Measurements from ENCODE around the gene EFCC1.

The EFCC1 gene

GRCh38 chr3:129025691-129026435, 24.8 kb downstream of the EFCC1 start:
- TF ChIP-seq GATA3 (IDR thresholded peaks at IDR 0.05; ENCODE audit: low read depth, low read length) (no peak), GATA2 (IDR thresholded peaks at IDR 0.05; ENCODE audit: low read depth, low read length) (no peak)

- TF ChIP-seq GATA3 (IDR thresholded peaks at IDR 0.05; ENCODE audit: low read depth, low read length) (no peak), GATA2 (IDR thresholded peaks at IDR 0.05; ENCODE audit: low read depth, low read length) (no peak)
Measured at GRCh38 chr3:129026728-129027543, 25.8 kb downstream of the EFCC1 start.

- TF ChIP-seq GATA3 (IDR thresholded peaks at IDR 0.05; ENCODE audit: low read depth, low read length) (no peak), GATA2 (IDR thresholded peaks at IDR 0.05; ENCODE audit: low read depth, low read length) (no peak)
Measured at GRCh38 chr3:129027544-129027880, 26.4 kb downstream of the EFCC1 start.

- no peak for TF ChIP-seq GATA3 (IDR thresholded peaks at IDR 0.05; ENCODE audit: low read depth, low read length)
- TF ChIP-seq GATA2 (IDR thresholded peaks at IDR 0.05; ENCODE audit: low read depth, low read length), result no peak
Measured at GRCh38 chr3:129028866-129029265, 27.8 kb downstream of the EFCC1 start.

DNA sequence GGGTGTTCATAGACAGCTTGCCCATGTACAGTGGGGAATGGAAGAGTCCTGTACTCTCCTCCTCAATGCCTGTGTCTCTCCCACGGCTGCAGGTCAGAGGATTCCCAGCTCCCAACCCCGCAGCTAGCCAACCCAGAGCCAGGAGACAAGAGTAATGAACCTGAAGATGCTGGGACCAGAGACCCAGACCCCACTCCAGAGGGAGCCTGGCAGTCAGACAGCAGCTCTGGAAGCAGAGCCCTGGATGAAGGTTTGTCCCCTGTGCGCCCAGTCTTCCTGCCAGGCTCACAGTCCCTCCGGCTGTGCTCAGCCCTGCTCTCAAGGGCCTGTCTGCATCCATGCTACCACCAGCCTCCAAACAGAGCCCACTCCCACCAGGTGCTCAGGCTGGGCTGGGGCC, 29.5 kb downstream of the EFCC1 start:
- TF ChIP-seq GATA3 (IDR thresholded peaks at IDR 0.05; ENCODE audit: low read depth, low read length), result no peak
- TF ChIP-seq GATA2 (IDR thresholded peaks at IDR 0.05; ENCODE audit: low read depth, low read length), result no peak

DNA sequence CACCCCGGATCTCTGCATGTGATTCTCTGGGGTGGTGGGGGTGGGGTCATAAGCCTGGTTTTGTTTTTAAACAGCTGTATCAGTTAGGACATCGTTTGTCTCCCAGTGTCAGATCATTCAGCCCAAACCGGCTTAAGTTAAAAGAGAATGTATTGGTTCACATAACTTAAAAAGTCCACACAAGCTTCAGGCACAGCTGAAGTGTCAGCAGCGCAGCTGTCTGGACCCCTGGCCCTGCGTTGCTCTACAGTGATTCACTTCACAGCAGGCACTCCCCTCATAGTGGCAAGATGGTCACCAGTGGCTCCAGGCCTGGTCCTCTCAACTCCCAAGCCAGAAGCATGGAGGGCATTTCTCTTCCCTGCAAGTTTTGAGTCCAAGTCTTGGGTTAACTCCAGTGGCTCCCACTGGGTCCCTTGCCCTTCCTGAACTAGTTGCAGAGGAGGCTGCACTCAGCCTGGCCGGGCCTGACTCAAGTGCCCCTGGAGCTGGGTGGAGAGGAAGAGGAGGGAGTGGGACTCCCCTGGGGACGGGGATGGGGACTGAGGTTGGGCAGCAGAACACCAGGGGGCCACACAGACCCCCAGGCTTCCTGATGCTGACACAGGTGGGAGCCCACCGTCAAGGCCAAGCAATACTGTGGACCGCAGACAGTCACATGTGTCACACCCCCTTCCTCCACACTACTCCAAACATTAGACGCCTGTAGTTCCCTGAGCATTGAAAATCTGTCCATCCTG, 30.5 kb downstream of the EFCC1 start:
- TF ChIP-seq GATA2 (IDR thresholded peaks at IDR 0.05; ENCODE audit: low read depth, low read length), result no peak
- TF ChIP-seq GATA3 (IDR thresholded peaks at IDR 0.05; ENCODE audit: low read depth, low read length), result no peak

DNA sequence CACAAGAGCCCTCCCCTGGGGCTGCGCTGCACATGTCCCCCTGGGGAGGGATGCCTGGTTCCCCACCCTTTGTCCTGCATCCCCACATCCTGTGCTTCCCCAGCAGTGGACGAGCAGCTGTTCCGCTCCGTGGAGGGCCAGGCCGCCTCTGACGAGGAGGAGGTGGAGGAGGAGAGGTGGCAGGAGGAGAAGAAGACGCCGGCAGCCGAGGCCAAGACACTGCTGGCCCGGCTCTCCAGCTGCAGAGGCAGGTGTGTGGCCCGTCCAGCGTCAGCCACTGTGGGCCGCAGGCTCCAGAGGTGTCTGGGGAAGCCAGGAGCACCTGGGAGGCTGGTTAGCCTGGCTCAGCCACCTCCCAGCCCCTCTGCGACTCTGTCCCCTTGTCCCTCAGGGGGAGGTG, 31.6 kb downstream of the EFCC1 start:
- no peak for TF ChIP-seq GATA3 (IDR thresholded peaks at IDR 0.05; ENCODE audit: low read depth, low read length)
- no peak for TF ChIP-seq GATA2 (IDR thresholded peaks at IDR 0.05; ENCODE audit: low read depth, low read length)

- TF ChIP-seq GATA3 (IDR thresholded peaks at IDR 0.05; ENCODE audit: low read depth, low read length) (no peak), GATA2 (IDR thresholded peaks at IDR 0.05; ENCODE audit: low read depth, low read length) (no peak)
Measured at GRCh38 chr3:129033151-129033550, 32.0 kb downstream of the EFCC1 start.

DNA sequence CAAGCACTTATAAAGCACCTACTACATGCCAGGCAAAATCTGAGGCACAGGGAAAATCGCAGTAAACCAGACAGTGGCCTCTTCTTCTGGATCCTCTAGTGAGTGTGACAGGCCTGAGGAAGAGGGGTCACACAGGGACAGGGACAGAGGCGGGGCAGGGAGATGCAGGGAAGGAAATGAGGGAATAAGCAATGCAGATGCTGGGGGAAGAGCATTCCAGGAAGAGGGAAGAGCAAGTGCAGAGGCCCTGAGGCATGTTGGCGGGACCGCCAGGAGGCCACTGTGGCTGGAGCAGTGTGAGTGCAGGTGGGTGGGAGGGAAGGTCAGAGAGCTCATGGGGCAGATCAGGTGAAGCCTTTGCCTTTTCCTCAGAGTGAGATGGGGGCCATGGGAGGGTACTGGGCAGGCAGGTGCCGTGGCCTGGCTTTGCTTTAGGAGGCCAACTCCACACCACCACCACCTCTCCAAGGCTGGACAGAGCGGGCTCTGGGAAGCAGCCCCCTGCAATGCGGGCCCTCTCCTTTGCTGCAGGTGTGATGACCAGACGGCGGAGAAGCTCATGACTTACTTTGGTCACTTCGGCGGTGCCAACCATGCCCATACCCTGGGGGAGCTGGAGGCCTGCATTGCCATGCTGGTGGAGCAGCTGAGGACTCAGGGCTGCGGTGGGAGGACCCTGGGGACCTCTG, 32.7 kb downstream of the EFCC1 start:
- TF ChIP-seq GATA2 (IDR thresholded peaks at IDR 0.05; ENCODE audit: low read depth, low read length) (no peak), GATA3 (IDR thresholded peaks at IDR 0.05; ENCODE audit: low read depth, low read length) (no peak)

GRCh38 chr3:129034642-129035041, 33.5 kb downstream of the EFCC1 start:
- TF ChIP-seq GATA3 (IDR thresholded peaks at IDR 0.05; ENCODE audit: low read depth, low read length), result no peak
- no peak for TF ChIP-seq GATA2 (IDR thresholded peaks at IDR 0.05; ENCODE audit: low read depth, low read length)

DNA sequence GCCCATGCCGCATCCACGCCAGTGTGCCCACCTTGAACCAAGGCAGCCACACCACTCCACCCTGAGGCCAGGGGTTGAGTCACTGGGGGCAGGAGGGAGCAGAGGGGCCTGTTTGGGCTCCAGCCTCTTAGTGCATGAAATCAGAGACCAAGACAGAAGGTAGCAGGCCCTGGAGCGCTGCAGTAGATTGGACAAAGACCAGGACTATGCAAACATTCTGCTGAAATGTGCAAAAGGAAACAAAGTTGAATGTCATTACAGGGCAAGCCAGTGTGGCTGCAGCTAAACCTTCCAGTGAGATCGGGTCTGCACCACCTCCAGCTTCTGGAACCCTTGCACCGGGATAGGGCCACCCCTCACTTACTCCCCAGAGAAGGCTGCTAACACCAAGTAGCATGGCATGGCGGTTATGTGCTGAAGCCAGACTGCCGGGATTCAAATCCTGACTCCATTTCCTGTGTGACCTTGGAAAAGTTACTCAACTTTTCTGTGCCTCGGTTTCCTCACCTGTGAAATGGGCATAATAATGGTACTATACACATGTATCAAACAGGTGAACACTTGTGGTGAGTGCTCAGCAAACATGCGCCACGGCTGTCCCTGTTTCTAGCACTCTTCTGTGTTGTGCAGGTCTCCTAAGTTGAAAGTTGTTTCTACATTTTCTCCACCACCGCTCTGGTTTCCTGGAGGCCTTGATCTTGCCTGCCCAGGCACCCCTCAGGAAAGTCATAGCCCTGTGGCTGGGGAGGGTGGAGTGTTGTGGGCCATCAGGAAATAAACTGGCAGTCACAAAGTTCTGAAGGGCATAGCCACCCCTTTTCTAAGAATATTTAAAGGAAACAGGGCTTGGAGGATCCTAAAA, 34.5 kb downstream of the EFCC1 start:
- TF ChIP-seq GATA3 (IDR thresholded peaks at IDR 0.05; ENCODE audit: low read depth, low read length) (no peak), GATA2 (IDR thresholded peaks at IDR 0.05; ENCODE audit: low read depth, low read length) (no peak)

GRCh38 chr3:129036222-129037092, 35.4 kb downstream of the EFCC1 start:
- no peak for TF ChIP-seq GATA3 (IDR thresholded peaks at IDR 0.05; ENCODE audit: low read depth, low read length)
- TF ChIP-seq GATA2 (IDR thresholded peaks at IDR 0.05; ENCODE audit: low read depth, low read length), result no peak

Data from SH-SY5Y (cell line).